ENCODE results near the gene VSTM4.

DNA sequence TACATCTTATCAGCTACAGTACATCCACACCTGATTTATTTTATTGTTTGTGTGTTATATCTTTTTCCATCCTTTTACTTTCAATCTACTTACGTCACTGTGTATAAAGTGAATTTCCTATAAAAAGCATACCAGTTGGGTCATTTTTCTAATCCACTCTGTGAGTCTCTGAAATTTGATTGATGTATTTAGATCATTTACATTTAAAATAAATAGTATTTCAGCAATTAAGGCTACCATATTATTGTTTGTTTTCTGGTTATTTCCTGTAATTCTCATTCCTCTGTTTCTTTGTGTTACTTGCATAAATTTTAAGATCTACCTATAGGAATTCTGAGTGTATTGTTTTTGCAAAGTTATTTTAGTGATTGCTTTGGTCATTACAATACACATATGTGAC, 53.7 kb downstream of the VSTM4 start:
- TF ChIP-seq, protein P1, sequence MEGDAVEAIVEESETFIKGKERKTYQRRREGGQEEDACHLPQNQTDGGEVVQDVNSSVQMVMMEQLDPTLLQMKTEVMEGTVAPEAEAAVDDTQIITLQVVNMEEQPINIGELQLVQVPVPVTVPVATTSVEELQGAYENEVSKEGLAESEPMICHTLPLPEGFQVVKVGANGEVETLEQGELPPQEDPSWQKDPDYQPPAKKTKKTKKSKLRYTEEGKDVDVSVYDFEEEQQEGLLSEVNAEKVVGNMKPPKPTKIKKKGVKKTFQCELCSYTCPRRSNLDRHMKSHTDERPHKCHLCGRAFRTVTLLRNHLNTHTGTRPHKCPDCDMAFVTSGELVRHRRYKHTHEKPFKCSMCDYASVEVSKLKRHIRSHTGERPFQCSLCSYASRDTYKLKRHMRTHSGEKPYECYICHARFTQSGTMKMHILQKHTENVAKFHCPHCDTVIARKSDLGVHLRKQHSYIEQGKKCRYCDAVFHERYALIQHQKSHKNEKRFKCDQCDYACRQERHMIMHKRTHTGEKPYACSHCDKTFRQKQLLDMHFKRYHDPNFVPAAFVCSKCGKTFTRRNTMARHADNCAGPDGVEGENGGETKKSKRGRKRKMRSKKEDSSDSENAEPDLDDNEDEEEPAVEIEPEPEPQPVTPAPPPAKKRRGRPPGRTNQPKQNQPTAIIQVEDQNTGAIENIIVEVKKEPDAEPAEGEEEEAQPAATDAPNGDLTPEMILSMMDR (optimal IDR thresholded peaks at IDR 0.05 in 1 of 3, IDR thresholded peaks at IDR 0.05 in 1 of 3, conservative IDR thresholded peaks at IDR 0.05 in 1 of 3; ENCODE audit: extremely low read depth in 1 of 3, insufficient read depth in 2 of 3, low read length in 3 of 3): no peak
- no peak for TF ChIP-seq EZH2 (IDR thresholded peaks at IDR 0.05; ENCODE audit: low read length)
